A549 (cell line): ENCODE results near the gene PSMB9. TPM values are rescaled to one million over a fixed set of nuclear protein-coding genes. Genes with fewer than 3 reads are reported as not detected.

Source experiments
- ATAC-seq, 2 experiments: fragments of 200-7000 bp in 1 of 2; fragments of >200 bp in 1 of 2; cut with Nextera tagmentation in 1 of 2; cut with Tn5 transposase in 1 of 2; 3 replicates each; pipeline versions ENCODE4 v1.8.0 to v1.9.1; 2018 to 2020; ENCODE audit warnings: mild to moderate bottlenecking in 1 of 2, moderate library complexity in 1 of 2
- CTCF ChIA-PET: fragments of 300-600 bp; sonication (Branson Sonifier 250); formaldehyde crosslinking; extraction: SDS; loops from one replicate; lab custom pipeline; 2021; ENCODE audit warnings: antibody characterized with exemption, inconsistent platforms; lab: Yijun Ruan, JAX
- POLR2A ChIA-PET: fragments of 350-600 bp; formaldehyde crosslinking; extraction: SDS; loops from one replicate; lab custom pipeline; 2021; ENCODE audit warnings: antibody characterized with exemption, inconsistent platforms; lab: Yijun Ruan, JAX
- DNase-seq, 2 experiments: peaks; one replicate each; pipeline versions ENCODE4 v3.0.0 to v3.0.0-alpha.2; 2011 to 2016; ENCODE audit warnings: low read depth in 1 of 2, low spot score in 1 of 2
- FAIRE-seq: peaks from 2 replicates; lab custom pipeline; 2011; peaks lifted over from hg19 to GRCh38; lab: Jason Lieb, UNC
- H3K27ac ChIP-seq, 2 experiments: fragments of >200 bp; sonication (Bioruptor Twin); formaldehyde crosslinking; 3 replicates each; pipeline ENCODE4 v1.5.1; 2016 to 2017
- H3K4me1 ChIP-seq: fragments of >200 bp; sonication (Bioruptor Twin); formaldehyde crosslinking; 3 replicates; pipeline ENCODE4 v1.6.1; 2016
- H3K4me2 ChIP-seq: fragments of >200 bp; sonication (Bioruptor Twin); formaldehyde crosslinking; 3 replicates; pipeline ENCODE4 v1.6.1; 2016
- H3K4me3 ChIP-seq: fragments of >200 bp; sonication (Bioruptor Twin); formaldehyde crosslinking; 3 replicates; pipeline ENCODE4 v1.5.1; 2016
- H3K9me3 ChIP-seq: fragments of >200 bp; sonication (Bioruptor Twin); formaldehyde crosslinking; 3 replicates; pipeline ENCODE4 v1.6.1; 2016
- ATOH8 ChIP-seq: fragments of 250-450 bp; sonication (Bioruptor Pico); IDR thresholded peaks from 2 replicates; pipeline ENCODE4 v1.5.0; 2020; ENCODE audit warnings: low read depth, mild to moderate bottlenecking, moderate library complexity
- CBX8 ChIP-seq: fragments of 200-600 bp; sonication (generic); IDR thresholded peaks from 2 replicates; pipeline ENCODE4 v1.6.1; 2016
- CEBPB ChIP-seq, 2 experiments: fragments of >200 bp in 1 of 2; sonication (Bioruptor Twin) in 1 of 2; formaldehyde crosslinking in 1 of 2; IDR thresholded peaks; 2 replicates each; pipeline ENCODE4 v1.6.1; 2012 to 2016
- CHD4 ChIP-seq: fragments of 200-600 bp; sonication (generic); IDR thresholded peaks from 2 replicates; pipeline ENCODE4 v1.6.1; 2016; ENCODE audit warnings: antibody characterized with exemption, mild to moderate bottlenecking, borderline replicate concordance
- CTCF ChIP-seq: fragments of >200 bp; sonication (Bioruptor Twin); formaldehyde crosslinking; IDR thresholded peaks from 3 replicates; pipeline ENCODE4 v1.5.1; 2016
- GATA3 ChIP-seq: IDR thresholded peaks from 2 replicates; pipeline ENCODE4 v1.6.1; 2012; ENCODE audit warnings: borderline replicate concordance
- HOXA7 ChIP-seq: fragments of 250-450 bp; sonication (Bioruptor Pico); IDR thresholded peaks from 2 replicates; pipeline ENCODE4 v1.5.0; 2020; ENCODE audit warnings: mild to moderate bottlenecking, moderate library complexity
- HOXB5 ChIP-seq: fragments of 250-450 bp; sonication (Bioruptor Pico); IDR thresholded peaks from 2 replicates; pipeline ENCODE4 v1.5.0; 2020; ENCODE audit warnings: mild to moderate bottlenecking, moderate library complexity
- JUNB ChIP-seq: fragments of >200 bp; sonication (Bioruptor Twin); formaldehyde crosslinking; IDR thresholded peaks from 2 replicates; pipeline ENCODE4 v1.6.1; 2016
- KDM1A ChIP-seq: fragments of 200-600 bp; sonication (generic); IDR thresholded peaks from 2 replicates; pipeline ENCODE4 v1.6.1; 2016; ENCODE audit warnings: low read depth, mild to moderate bottlenecking
- KDM5A ChIP-seq: fragments of 200-600 bp; sonication (generic); IDR thresholded peaks from 2 replicates; pipeline ENCODE4 v1.6.1; 2016; ENCODE audit warnings: antibody characterized with exemption, mild to moderate bottlenecking
- PBX3 ChIP-seq: IDR thresholded peaks from 2 replicates; pipeline ENCODE4 v1.6.1; 2012
- PHF8 ChIP-seq: fragments of 200-600 bp; sonication (generic); IDR thresholded peaks from 2 replicates; pipeline ENCODE4 v1.6.1; 2016; ENCODE audit warnings: low read depth, mild to moderate bottlenecking, antibody characterized with exemption, moderate library complexity, borderline replicate concordance
- RAD21 ChIP-seq, 2 experiments: fragments of >200 bp in 1 of 2; sonication (Bioruptor Twin) in 1 of 2; formaldehyde crosslinking in 1 of 2; IDR thresholded peaks in 1 of 2; conservative IDR thresholded peaks in 1 of 2; 2 replicates in 1 of 2; 3 replicates in 1 of 2; pipeline ENCODE4 v1.6.1; 2012 to 2018; ENCODE audit warnings: inconsistent platforms in 1 of 2
- RARB ChIP-seq: fragments of 250-450 bp; sonication (Bioruptor Pico); IDR thresholded peaks from 2 replicates; pipeline ENCODE4 v1.8.0; 2021; ENCODE audit warnings: mild to moderate bottlenecking, moderate library complexity
- RNF2 ChIP-seq: fragments of 200-600 bp; sonication (generic); IDR thresholded peaks from 2 replicates; pipeline ENCODE4 v1.6.1; 2016; ENCODE audit warnings: low read depth, mild to moderate bottlenecking, antibody characterized with exemption, moderate library complexity, borderline replicate concordance
- SMC3 ChIP-seq: fragments of >200 bp; sonication (Bioruptor Twin); formaldehyde crosslinking; IDR thresholded peaks from 3 replicates; pipeline ENCODE4 v1.6.1; 2018; ENCODE audit warnings: inconsistent platforms
- SREBF2 ChIP-seq: fragments of 450-650 bp; IDR thresholded peaks from 2 replicates; pipeline ENCODE4 v1.6.1; 2014; ENCODE audit warnings: mild to moderate bottlenecking, moderate library complexity
- ZC3H11A ChIP-seq: fragments of 450-650 bp; IDR thresholded peaks from 2 replicates; pipeline ENCODE4 v1.6.1; 2014; ENCODE audit warnings: antibody characterized with exemption, mild to moderate bottlenecking
- WGBS: methylation state at CpG from one replicate; pipeline ENCODE4 v1.1.6; 2017; ENCODE audit errors: missing lambda C conversion rate; 5-methylcytosine and 5-hydroxymethylcytosine counted together
- polyA plus RNA-seq, 4 experiments: library from polyadenylated mRNA; depleted of rRNA in 3 of 4; stranded (reverse); fragments of >200 nt; fragmentation: RNase III in 1 of 4; extraction: RNeasy Plus Mini Kit Qiagen cat#74134 plus additional on column Dnase treatment in 1 of 4; gene quantifications; 2 replicates in 3 of 4; 3 replicates in 1 of 4; pipeline ENCODE4 v1.2.3, GENCODE V29; 2011 to 2017

PSMB9 gene
- polyA plus RNA-seq, 2 of the 4 experiments (the other 2 are of a cell fraction): 9.2 to 12.5 TPM

- ChIA-PET POLR2A (no interaction called here), CTCF (interaction anchor here (0.7 to 5.3 kb wide), 40 partner anchors 8 to 363 kb away, joined by 3 to 37 read pairs (median 4); partner anchors contain the start of genes HLA-DMA, HLA-DMB and TAP2)
- Histone ChIP-seq H3K4me3 (no peak overlapping the region), H3K27ac (0 out of 6 replicates have a peak overlapping the region, but pooled peaks of 1 of the 2 experiments have one; percentile 5), H3K4me1 (peaks cover 16% of the 10 kb centered on the region), H3K4me2 (no peak overlapping the region), H3K9me3 (no peaks in the 10 kb centered on the region)
- ATAC-seq (peak in 1 of 2 experiments; percentile 76; a peak in 3 of 6 replicates), FAIRE-seq (no peak), DNase-seq (peak; percentile 39 to 66)
- TF ChIP-seq RAD21 (conservative IDR thresholded peaks at IDR 0.05 in 1 of 2, IDR thresholded peaks at IDR 0.05 in 1 of 2) (peak; percentile 80 to 82), SMC3 (peak; percentile 88), CTCF (peak; percentile 66), HOXA7 (CRISPR knock-in tag) (no peak), JUNB (no peak)
- WGBS: 25% methylated on average over 4 of the region's 4 CpGs
Measured at GRCh38 chr6:32885698-32886286, 31.8 kb downstream of the PSMB9 start.

- H3K9me3 ChIP-seq: no peaks in the 10 kb centered on the region
- H3K4me2 ChIP-seq: peak overlapping the region; percentile 49
- FAIRE-seq (no peak), DNase-seq (peak in 1 of 2 experiments; percentile 26), ATAC-seq (no peak)
- ChIA-PET POLR2A (no interaction called here), CTCF (interaction anchor here (0.8 to 5.3 kb wide), 22 partner anchors 18 to 362 kb away, joined by 3 to 37 read pairs (median 5); partner anchors contain the start of genes HLA-DMA, HLA-DMB and TAP2)
- 35% methylated on average over 3 of the region's 3 CpGs for WGBS
- H3K4me3 ChIP-seq: no peak overlapping the region
- no peak for TF ChIP-seq GATA3
- no peak for TF ChIP-seq PBX3
- TF ChIP-seq CBX8: no peak
- TF ChIP-seq RAD21 (conservative IDR thresholded peaks at IDR 0.05 in 1 of 2, IDR thresholded peaks at IDR 0.05 in 1 of 2): no peak
- TF ChIP-seq CEBPB (IDR thresholded peaks at IDR 0.05): no peak
- TF ChIP-seq HOXA7 (CRISPR knock-in tag): no peak
- TF ChIP-seq KDM1A: no peak
- no peak for TF ChIP-seq ATOH8 (CRISPR knock-in tag)
- TF ChIP-seq RARB: no peak
- no peak for TF ChIP-seq CHD4
- no peak for TF ChIP-seq HOXB5 (CRISPR knock-in tag)
- TF ChIP-seq PHF8: no peak
- no peak for TF ChIP-seq KDM5A
- TF ChIP-seq ZC3H11A: no peak
- TF ChIP-seq RNF2: no peak
- no peak for TF ChIP-seq SREBF2
- H3K27ac ChIP-seq: peak overlapping the region; percentile 13 to 60; a peak in 3 of 6 replicates
- peaks cover 16% of the 10 kb centered on the region for H3K4me1 ChIP-seq
Measured at GRCh38 chr6:32886681-32887383, 32.8 kb downstream of the PSMB9 start.
